NCI-H2029 treated with DMSO at 0.1 percent for 48 hours (cell line): ENCODE measurements around the gene ESPNL.

Experiments used
- DNase-seq: peaks from one replicate; lab custom pipeline; 2025; lab: John Stamatoyannopoulos, UW

The ESPNL gene

DNA sequence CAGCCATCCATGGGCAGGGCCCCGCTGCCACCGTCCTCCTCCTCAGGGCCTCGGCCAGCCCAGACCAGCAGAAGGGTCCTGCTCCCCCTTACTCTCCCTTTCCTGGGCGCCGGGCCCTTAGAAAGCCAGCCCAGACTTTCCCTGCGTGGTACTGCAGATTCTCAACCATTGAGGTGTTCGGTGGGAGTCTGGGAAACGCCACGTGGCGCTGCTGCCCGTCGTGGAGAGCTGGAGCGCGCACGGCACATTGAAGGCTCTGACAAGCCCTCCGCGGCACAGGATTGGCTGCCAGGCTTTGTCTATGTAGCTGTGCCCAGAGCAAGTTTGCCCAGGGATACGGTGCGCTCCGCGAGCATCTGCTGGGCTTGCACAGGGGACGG lies 27.9 kb downstream of the ESPNL start:
- DNase-seq, result no peak

DNA sequence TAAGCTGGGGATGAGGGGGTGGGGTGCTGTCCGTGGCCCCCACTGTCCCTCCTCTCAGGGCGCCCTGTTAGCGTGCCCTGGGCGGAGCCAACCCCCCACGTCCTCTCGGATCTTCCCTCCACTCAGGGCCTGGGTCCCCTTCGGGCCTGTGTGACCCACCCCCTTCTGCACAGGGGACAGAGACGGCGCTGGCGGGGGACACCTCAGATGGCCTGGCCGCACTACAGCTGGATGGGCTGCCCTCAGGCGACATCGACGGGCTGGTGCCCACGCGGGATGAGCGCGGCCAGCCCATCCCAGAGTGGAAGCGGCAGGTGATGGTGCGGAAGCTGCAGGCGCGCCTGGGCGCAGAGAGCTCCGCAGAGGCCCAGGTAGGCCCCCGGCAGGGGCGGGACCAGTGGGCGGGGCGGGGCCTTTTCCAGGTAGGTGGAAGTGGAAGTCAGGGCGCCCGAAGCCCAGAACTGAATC lies 28.4 kb downstream of the ESPNL start:
- no peak for DNase-seq

DNA sequence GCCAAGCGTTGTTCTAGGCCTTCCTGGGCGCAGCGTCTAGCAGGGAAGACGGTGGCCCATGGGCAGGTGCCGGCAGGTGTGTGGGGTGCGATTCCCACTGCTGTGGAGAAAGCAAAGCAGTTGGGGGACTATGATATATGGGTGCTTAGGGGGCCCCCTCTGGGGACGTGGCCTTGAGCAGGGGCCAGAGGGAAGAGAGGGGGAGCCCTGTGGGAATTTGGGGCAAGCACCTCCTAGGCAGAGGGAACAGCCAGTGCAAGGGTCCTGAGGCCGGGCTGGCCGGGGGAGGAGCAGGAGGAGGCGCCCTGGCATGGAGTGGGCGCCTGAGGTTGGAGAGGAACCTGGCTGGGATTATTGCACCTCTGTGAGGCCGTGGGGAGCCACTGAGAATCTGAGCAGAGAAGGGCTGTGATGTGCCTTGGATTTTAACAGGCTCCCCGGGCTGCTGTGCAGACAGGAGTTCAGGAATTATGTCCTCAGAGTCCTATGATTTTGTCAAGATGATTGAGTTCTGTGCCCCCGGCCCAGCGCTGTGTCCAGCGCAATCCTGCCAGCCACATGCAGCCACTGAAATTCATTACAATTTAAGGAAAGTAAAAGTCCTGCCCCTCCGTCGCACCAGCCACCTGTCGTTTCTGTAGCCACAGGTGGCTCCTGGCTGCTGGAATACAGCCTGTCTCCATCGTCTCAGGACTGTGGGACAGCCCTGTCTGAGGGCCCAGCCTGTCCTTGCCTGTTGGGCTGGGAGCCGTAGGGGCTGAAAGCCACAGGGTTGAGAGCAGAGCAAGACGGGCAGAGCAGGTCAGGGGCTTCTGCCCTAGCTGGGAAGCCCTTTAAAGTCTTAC lies 29.2 kb downstream of the ESPNL start:
- no peak for DNase-seq

DNA sequence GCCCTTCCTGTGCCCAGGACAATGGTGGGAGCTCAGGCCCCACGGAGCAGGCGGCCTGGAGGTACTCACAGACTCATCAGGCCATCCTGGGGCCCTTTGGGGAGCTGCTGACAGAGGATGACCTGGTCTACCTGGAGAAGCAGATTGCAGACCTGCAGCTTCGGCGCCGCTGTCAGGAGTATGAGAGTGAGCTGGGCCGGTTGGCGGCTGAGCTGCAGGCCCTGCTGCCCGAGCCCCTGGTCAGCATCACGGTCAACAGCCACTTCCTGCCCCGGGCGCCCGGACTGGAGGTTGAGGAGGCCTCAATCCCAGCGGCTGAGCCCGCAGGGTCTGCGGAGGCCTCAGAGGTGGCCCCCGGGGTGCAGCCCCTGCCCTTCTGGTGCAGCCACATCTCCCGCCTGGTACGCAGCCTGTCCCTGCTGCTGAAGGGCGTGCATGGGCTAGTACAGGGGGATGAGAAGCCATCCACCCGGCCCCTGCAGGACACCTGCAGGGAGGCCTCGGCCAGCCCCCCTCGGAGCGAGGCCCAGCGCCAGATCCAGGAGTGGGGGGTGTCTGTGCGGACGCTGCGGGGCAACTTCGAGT lies 30.1 kb downstream of the ESPNL start:
- DNase-seq, result no peak

DNA sequence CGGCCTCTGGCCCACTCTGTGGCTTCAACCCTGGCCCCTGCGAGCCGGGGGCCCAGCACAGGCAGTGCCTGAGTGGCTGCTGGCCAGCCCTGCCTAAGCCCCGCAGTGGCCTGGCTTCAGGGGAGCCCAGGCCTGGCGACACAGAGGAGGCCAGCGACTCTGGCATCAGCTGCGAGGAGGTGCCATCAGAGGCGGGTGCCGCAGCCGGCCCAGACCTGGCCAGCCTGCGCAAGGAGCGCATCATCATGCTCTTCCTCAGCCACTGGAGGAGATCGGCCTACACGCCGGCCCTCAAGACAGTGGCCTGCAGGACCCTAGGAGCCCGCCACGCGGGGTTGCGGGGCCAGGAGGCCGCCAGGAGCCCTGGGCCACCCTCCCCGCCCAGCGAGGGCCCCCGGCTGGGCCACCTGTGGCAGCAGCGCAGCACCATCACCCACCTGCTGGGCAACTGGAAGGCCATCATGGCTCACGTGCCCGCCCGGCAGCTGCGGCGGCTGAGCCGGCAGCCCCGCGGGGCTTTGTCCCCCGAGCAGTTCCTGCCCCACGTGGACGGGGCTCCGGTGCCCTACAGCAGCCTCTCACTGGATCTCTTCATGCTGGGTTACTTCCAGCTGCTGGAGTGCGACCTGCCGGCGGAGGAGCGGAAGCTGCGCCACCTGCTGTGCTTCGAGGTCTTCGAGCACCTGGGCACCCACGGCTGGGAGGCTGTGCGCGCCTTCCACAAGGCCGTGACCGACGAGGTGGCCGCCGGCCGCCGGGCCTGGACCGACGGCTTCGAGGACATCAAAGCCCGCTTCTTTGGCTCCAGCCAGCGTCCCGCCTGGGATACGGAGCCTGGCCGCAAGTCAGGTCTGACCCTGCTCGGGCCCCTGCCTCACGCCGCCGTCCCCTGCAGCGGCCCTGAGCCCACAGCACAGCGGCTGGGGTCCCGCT lies 30.8 kb downstream of the ESPNL start:
- no peak for DNase-seq

DNA sequence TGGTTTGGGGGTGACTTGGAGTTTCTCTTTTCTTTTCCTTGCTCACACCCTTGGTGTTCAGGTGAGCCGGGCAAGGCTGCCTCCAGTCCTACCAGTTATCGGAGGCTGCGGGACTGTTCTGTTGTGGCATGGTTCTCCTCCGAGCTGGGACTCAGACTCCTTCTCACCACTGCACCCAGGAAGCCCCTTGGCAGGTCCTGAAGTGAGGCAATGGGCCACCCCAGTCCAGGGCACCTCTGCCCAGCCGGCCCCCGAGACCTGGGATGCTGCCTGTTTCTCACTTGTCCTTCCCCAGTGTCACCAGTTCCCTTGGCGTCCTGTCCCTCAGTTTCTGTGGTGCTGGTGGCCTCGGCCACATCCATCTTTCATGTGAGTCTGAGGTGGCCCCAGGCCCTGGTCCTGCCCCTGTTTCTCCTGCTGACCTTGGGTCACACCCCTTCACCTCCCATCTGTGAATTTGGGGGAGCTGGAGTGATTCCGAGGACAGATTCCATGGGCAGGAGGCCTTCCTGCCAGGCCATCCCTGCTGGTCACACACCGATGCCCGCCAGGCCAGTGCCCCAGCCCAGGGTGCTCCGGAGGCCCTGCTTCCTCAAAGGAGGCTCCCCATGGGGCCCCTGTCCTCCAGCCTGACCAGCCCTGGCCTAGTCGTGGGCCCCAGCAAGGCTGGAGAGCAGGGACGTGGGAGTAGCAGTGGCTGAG lies 31.8 kb downstream of the ESPNL start:
- DNase-seq, result no peak

DNA sequence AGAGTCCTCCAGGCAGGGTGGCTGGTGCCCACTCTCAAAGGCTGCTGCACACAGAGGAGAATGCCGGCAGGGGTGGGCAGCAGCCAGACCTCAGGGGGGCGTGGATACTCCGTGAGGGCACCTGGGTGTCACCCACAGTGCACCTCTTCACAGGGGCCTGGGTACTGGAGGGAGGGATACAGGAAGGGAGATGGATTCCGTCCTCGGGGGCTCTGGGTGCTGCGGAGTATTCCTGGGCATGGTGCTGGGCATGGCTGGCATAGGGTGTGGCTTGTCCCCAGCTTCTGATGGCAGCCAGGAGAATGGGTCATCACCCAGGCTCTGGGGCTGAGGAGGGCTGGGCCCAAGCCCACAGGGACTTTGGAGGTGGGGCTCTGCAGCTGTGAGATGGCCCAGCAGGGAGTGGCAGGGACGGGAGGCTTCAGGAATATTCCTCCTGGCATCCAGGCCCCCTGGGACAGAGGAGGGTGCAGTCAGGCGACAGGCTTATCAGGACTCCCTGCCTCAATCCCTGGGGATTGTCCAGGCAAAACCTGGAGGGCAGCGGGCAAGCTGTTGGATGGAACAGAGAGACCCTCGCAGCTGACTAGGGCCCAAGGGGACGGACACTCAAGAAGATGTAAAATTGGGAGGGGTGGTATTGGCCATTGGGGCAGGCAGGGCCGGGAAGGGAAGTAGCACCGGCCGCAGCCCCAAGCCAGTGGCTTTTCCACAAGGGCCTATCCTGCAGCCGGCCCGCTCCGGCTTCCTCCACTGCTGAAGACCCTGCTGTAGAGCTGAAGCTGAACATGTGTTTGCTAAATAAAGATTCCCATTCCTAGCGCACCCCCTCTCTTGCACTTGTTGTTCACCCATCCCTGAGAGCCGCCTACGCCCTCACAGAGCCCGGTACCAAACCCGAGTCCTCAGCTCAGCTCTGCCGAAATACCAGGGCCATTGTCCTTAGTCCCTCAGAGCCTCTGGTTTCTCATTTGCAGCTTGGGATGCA lies 32.6 kb downstream of the ESPNL start:
- no peak for DNase-seq

DNA sequence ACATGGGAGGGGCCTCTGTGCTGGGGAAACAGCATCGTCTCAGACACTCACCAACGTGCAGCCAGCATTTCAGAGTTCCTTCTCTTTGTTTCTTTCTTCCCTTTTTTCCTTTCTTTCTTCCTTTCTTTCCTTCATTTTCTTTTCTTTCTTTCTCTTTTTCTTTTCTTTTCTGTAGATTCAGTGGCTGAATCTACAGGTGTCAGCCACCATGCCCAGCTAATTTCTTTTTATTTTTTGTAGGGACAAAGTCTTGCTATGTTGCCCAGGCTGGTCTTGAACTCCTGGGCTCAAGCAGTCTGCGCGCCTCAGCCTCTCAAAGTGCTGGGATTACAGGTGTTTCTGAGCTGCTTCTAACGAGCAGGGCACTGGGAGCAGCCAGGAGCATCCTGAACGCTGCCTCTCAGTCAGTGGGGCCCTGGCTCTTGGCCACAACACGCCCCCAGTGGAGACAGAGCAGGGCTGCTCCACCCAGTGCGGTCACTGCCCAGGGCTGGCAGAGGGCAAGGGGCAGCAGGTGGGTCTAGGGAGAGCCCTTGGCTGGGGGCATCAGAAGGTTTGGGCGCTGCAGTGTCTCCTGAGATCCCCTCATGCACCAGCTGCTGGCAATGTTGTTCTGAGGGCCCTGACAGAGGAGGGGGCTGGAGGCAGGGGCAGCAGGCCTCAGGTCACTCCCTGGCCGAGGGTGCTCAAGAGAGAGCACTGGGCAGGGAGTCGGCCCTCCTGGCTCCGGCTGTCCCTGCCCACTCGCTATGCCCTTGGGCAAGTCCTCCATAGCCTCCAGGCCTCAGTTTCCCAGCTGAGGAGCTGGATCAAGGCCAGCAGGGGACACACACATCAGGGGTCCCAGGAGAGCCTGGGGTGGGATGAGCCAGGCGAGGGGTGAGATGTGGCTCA lies 33.6 kb downstream of the ESPNL start:
- no peak for DNase-seq

DNA sequence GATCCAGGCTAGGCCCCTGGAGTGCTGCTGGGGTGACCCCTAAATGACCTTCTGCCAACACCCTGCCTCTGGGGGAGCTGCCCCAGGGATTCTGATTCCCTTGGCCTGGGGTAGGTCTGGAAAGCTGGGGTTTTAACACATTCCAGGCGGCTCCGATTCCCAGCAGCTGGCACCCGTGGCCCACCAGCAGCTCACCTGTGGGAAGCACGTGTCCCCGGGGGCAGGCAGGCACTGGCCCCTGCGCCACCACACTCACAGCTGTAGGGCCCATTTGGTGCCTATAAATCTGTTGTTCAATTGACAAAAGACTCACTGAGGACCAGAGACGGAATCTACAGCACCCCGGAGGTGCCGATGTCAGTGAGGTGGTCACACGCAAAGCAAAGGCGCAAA lies 34.2 kb downstream of the ESPNL start:
- no peak for DNase-seq

DNA sequence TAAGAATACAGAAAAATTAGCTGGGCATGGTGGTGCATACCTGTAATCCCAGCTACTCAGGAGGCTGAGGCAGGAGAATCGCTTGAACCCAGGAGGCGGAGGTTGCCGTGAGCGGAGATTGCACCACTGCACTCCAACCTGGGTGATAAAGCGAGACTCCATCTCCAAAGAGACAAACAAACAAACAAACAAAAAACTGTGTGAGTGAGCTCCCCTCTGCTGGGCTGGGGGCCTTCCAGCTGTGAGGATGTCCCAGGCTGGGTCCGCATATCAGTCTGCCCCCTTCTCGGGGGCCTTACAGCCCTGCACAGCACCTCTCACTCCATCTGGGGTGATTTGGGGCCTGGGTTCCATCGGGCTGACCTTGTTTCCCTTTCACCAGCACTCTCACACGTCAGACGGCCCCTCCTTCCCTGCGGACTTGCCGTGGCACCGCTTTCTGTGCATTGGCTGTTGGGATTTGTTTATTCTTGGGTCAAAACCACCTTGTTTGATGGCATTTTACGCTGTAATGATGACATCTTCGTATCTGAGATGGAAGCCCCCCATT lies 35.5 kb downstream of the ESPNL start:
- DNase-seq, result no peak

DNA sequence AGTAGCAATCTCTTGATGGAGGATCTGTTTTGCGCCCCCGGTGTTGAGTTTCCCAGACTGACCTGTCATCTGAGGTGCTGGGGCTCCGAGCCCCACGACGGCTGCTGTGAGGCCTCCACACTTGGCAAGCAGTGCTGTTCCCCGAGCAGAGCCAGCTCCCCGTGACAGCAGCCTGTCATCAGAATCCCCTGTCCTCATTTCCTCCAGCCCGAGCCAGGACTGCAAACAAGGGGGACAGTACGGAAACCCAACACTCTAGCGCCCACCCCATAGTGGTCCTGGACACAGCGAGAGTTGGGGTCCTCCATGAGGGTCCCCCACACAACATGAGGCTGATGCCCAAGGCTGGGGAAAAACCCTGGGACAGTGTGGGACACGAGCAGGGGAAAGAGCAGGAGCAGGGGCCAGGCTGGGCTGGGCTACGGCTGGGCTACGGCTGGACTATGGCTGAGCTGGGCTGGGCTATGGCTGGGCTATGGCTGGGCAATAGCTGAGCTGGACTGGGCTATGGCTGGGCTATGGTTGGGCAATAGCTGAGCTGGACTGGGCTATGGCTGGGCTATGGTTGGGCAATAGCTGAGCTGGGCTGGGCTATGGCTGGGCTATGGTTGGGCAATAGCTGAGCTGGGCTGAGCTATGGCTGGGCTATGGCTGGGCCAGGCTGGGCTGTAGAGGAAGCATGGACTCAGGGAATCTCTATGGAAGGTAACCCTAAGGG lies 36.8 kb downstream of the ESPNL start:
- no peak for DNase-seq

DNA sequence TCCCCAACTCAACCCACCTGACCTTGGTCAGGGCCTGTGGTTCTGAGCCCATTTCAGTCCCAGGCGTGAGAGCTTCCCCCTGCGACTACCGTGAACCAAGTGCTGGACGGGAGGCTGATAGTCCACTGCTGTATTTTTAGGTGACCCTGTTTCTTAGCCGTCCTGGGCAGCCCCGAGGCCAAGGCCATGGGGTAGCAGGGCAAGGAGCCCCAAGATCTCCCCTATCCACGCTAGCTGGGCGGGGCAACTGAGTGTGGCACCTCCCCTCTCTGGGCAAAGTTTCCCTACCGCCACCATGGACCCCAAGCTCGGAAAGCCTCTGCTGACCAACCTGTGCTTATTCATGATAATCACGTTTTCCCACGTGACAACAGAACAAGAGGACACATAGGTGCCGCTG lies 37.7 kb downstream of the ESPNL start:
- DNase-seq, result no peak

DNA sequence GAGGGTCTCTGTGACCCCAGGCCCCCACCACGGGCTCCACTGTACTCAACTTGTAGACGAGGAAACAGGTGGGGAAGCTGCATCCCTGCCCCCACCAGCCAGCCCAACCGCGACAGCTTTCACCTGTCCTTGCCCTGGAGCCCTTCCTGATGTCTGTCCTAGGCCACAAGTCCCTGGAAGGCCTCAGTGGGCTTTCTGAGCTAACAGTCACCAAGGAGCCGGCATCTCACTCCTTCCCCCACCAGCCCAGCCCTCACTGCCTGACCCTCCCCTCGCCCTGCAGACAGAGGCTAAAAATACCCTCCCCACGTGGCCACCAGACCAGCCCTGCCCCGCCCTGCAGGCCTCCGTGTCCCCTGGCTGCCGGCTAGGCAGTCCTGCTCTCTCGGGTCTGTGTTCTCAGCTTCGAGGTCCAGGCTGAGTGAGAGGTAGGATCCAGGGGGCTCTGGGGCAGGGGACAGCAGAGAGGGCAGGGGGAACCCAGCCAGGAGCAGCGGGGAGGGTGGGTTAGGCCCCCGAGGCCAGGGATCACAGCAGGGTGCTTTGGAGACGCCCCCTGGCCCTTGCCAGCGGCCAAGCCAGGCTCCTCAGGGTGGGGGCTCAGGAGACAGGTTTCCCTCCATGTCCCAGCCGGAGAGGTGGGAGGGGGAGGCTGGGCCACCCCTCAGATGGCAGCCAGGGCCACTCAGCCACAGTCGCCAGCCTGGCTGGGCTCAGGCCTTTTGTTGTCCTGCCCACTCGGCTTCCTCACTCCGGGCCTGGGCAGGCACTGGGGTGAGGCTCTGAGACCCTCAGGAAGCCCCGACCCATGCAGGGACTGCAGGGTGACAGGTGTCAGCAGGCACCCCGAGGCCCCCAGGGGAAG lies 38.4 kb downstream of the ESPNL start, which contains the start of gene KLHL30:
Gene KLHL30 (plus strand): TSS at position 338 of the 865 bp plus-strand sequence. CDS start 2,087 bp downstream, outside the sequence.
- no peak for DNase-seq

DNA sequence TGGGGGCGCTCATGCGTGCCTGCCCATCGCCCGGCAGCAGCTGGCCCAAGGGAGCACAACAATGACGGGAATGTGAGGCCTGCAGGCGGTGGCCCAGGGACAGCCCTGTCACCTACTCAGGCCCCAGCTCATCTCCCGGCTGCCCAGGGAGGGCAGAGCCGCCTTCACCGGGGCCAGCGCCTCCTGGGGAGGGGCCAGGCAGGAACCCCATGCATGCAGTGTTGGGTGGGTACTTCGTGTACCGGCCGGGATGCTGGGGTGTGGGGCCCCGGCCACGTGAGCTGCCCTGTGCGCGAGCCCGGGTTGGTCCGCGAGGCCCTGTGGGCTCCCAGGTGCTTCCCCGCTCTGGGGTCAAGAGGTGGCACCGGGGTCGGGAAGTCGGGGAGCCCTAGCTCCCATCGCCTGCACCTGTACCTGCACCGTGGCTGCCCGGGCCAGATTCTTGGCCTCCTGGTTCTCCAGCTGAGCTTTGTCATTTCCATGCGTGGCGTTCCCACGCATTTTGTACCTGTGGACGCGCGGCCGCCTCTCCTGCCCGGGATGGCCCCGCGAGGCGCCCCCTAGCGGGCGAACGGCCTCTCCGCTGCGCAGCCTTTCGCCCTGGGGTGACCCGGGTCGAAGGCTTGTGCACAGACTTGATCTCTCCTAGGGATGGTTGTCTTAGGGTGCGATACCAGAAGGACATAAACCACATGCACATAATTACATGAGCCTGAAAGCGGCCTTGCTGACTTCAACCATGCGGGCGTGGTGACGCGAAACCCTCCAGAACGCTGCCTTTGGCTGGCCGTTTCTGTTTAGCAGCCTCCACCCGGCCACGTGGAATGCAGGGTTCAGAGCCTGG lies 39.3 kb downstream of the ESPNL start:
- DNase-seq, result no peak

DNA sequence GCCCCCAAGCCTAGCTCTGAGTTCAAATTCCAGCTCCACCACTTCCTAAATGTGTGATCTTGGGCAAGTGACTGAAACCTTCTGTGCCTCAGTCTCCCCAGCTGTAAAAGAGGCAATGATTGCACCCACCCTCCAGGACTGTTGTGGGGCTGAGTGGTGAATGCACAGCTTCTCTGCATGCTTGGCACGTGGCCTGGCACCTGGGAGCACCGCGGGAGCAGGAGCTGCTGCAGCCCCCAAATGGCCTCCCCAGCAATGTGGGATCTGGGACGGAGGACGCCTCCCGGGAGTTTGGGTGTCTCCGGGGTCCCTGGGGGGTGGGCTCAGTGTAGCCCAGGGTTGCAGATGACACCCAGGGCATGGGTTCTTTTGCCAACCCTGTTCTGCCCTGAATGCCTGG lies 39.9 kb downstream of the ESPNL start:
- DNase-seq, result no peak

DNA sequence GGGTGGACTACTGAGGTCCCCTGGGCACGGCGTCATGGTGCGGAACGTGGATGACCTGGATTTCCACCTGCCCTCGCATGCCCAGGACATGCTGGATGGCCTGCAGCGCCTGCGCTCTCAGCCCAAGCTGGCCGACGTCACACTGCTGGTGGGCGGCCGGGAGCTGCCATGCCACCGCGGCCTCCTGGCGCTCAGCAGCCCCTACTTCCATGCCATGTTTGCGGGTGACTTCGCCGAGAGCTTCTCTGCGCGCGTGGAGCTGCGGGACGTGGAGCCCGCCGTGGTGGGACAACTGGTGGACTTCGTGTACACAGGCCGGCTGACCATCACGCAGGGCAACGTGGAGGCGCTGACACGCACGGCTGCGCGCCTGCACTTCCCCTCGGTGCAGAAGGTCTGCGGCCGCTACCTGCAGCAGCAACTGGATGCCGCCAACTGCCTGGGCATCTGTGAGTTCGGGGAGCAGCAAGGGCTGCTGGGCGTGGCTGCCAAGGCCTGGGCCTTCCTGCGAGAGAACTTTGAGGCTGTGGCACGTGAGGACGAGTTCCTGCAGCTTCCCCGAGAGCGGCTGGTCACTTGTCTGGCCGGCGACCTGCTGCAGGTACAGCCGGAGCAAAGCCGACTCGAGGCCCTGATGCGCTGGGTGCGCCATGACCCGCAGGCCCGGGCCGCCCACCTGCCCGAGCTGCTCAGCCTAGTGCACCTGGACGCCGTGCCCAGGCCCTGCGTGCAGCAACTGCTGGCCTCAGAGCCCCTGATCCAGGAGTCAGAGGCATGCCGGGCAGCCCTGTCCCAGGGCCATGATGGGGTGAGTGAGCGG lies 40.8 kb downstream of the ESPNL start:
- no peak for DNase-seq
